GM12878 (cell line): ENCODE data around the gene MID1. TPM values are rescaled to one million over a fixed set of nuclear protein-coding genes. Genes with fewer than 3 reads are reported as not detected.

Source experiments
- ATAC-seq: fragments of 200-7000 bp; cut with Tn5 transposase; 3 replicates; pipeline ENCODE4 v1.9.1; 2020; ENCODE audit warnings: mild to moderate bottlenecking, moderate library complexity
- BruUV-seq: library from RNA; stranded (reverse); fragments of 400-500 nt; replicated peaks from 2 replicates; lab custom pipeline; 2021; lab: Mats Ljungman, UMichigan
- CTCF ChIA-PET: fragments of 300-600 bp; sonication (Branson Sonifier 250); formaldehyde crosslinking; extraction: SDS; loops from one replicate; lab custom pipeline; 2021; ENCODE audit warnings: inconsistent platforms; lab: Yijun Ruan, JAX
- POLR2A ChIA-PET: fragments of 350-600 bp; formaldehyde crosslinking; extraction: SDS; loops from one replicate; lab custom pipeline; 2021; ENCODE audit warnings: inconsistent platforms; lab: Charles Lee
- RAD21 ChIA-PET: fragments of 300-600 bp; sonication (Branson Sonifier 250); formaldehyde crosslinking; loops from one replicate; lab custom pipeline; 2023; ENCODE audit warnings: antibody characterized with exemption; ENCODE audit not compliant: unreplicated experiment; lab: Charles Lee
- SMC1A ChIA-PET: fragments of 300-600 bp; sonication (Branson Sonifier 250); formaldehyde crosslinking; loops from one replicate; lab custom pipeline; 2023; ENCODE audit not compliant: unreplicated experiment, uncharacterized antibody; lab: Charles Lee
- DNase-seq: peaks from one replicate; pipeline ENCODE4 v3.0.0-alpha.2; 2011; ENCODE audit warnings: low read depth, low spot score
- FAIRE-seq: peaks from 3 replicates; lab custom pipeline; 2011; peaks lifted over from hg19 to GRCh38; lab: Jason Lieb, UNC
- H2AFZ ChIP-seq: 2 replicates; pipeline ENCODE4 v1.6.0; 2011; ENCODE audit warnings: low read depth, low read length, control low read depth; ENCODE audit not compliant: control insufficient read depth
- H3K27ac ChIP-seq: 2 replicates; pipeline ENCODE4 v1.5.1; 2011; ENCODE audit warnings: control low read depth; ENCODE audit not compliant: control insufficient read depth, insufficient read depth
- H3K27me3 ChIP-seq, 2 experiments: replicated peaks in 1 of 2; 2 replicates each; pipeline versions ENCODE4 v1.6.0 to v1.6.1; 2011; ENCODE audit warnings: low read length in 1 of 2; ENCODE audit not compliant: control insufficient read depth in 2 of 2, insufficient read depth in 2 of 2
- H3K36me3 ChIP-seq, 2 experiments: 2 replicates each; pipeline ENCODE4 v1.5.1; 2011; ENCODE audit warnings: low read length in 1 of 2; ENCODE audit not compliant: control insufficient read depth in 2 of 2, insufficient read depth in 2 of 2
- H3K4me1 ChIP-seq: 2 replicates; pipeline ENCODE4 v1.6.1; 2011; ENCODE audit warnings: mild to moderate bottlenecking, low read length, moderate library complexity, mixed read lengths; ENCODE audit not compliant: control insufficient read depth, insufficient read depth
- H3K4me2 ChIP-seq: 2 replicates; pipeline ENCODE4 v1.6.0; 2011; ENCODE audit warnings: control low read depth; ENCODE audit not compliant: control insufficient read depth, insufficient read depth
- H3K4me3 ChIP-seq: fragments of 200-600 bp; sonication (generic); 2 replicates; pipeline ENCODE4 v1.5.1; 2016
- H3K79me2 ChIP-seq: 2 replicates; pipeline ENCODE4 v1.6.0; 2011; ENCODE audit warnings: low read length; ENCODE audit not compliant: control insufficient read depth, insufficient read depth
- H3K9ac ChIP-seq: 2 replicates; pipeline ENCODE4 v1.8.0; 2011; ENCODE audit warnings: low read length, control low read depth, mixed read lengths; ENCODE audit not compliant: control insufficient read depth, insufficient read depth
- H3K9me3 ChIP-seq: replicated peaks from 3 replicates; pipeline ENCODE4 v1.5.1; 2011; ENCODE audit warnings: mild to moderate bottlenecking, low read length; ENCODE audit not compliant: control insufficient read depth, insufficient read depth
- H4K20me1 ChIP-seq: 2 replicates; pipeline ENCODE4 v1.6.0; 2011; ENCODE audit not compliant: control insufficient read depth, insufficient read depth
- HDAC2 ChIP-seq: fragments of 200-600 bp; sonication (generic); IDR thresholded peaks from 2 replicates; pipeline ENCODE4 v1.6.1; 2017
- IRF4 ChIP-seq: IDR thresholded peaks from 2 replicates; pipeline ENCODE4 v1.6.1; 2011; ENCODE audit warnings: low read depth, low read length
- MEF2A ChIP-seq: IDR thresholded peaks from 2 replicates; pipeline ENCODE4 v1.6.1; 2011; ENCODE audit warnings: low read depth, mild to moderate bottlenecking, low read length, moderate library complexity; ENCODE audit not compliant: insufficient read depth
- MYB ChIP-seq: fragments of 150-350 bp; IDR thresholded peaks from 2 replicates; pipeline ENCODE4 v1.6.1; 2014; ENCODE audit warnings: mild to moderate bottlenecking, low read depth, low read length, borderline replicate concordance
- YY1 ChIP-seq: IDR thresholded peaks from 2 replicates; pipeline ENCODE4 v1.6.1; 2011; ENCODE audit warnings: low read depth, mild to moderate bottlenecking, low read length
- WGBS: methylation state at CpG from one replicate; pipeline ENCODE4 v1.1.6; 2016; ENCODE audit warnings: low lambda C conversion rate; ENCODE audit not compliant: insufficient replicate concordance, insufficient coverage; ENCODE audit errors: missing lambda C conversion rate; 5-methylcytosine and 5-hydroxymethylcytosine counted together
- in situ Hi-C: fragments of 300-500 bp; cut with MboI; formaldehyde crosslinking; loops from 9 replicates; pipeline ENCODE4 v1.14.3; 2018; ENCODE audit warnings: mixed read lengths
- intact Hi-C: fragments of 100-400 bp; cut with micrococcal nuclease; formaldehyde crosslinking; loops from one replicate; pipeline ENCODE4 v1.14.2; 2022; ENCODE audit not compliant: unreplicated experiment
- polyA plus RNA-seq, 11 experiments: library from polyadenylated mRNA; depleted of rRNA in 4 of 11; unstranded in 6 of 11; stranded (reverse) in 5 of 11; fragments of >200 nt; fragmentation: Nextera tagmentation in 4 of 11; fragmentation: Illumina TruSeq in 1 of 11; extraction: Ambion mirVana in 4 of 11; extraction: Trizol in 1 of 11; gene quantifications; 1 replicate in 1 of 11; 2 replicates in 10 of 11; pipeline versions ENCODE4 v1.2.1 to v1.2.3, GENCODE V29; 2011 to 2016; ENCODE audit warnings: inconsistent platforms in 2 of 11, missing spikeins in 2 of 11, low read depth in 1 of 11
- total RNA-seq, 4 experiments: library from RNA; depleted of rRNA in 3 of 4; stranded (reverse); fragments of >200 nt in 3 of 4; fragmentation: Illumina TruSeq in 1 of 4; extraction: Trizol in 1 of 4; gene quantifications; 2 replicates each; pipeline versions ENCODE4 v1.2.1 to v1.2.3, GENCODE V29; 2013 to 2021
- TF ChIP-seq, protein P1 (sequence below): fragments of 450-650 bp; formaldehyde crosslinking; IDR thresholded peaks from 2 replicates; pipeline ENCODE4 v1.4.0; 2022; ENCODE audit warnings: mild to moderate bottlenecking, moderate library complexity
- TF ChIP-seq, protein P2 (sequence below): fragments of 450-650 bp; IDR thresholded peaks from 2 replicates; pipeline ENCODE4 v1.6.1; 2017; ENCODE audit warnings: mild to moderate bottlenecking, low read depth, inconsistent platforms; ENCODE audit not compliant: poor library complexity, severe bottlenecking
- TF ChIP-seq, protein P3 (sequence below), 3 experiments: IDR thresholded peaks in 2 of 3; conservative IDR thresholded peaks in 1 of 3; 2 replicates each; pipeline ENCODE4 v1.5.1; 2011; ENCODE audit warnings: low read depth in 3 of 3, low read length in 3 of 3, mild to moderate bottlenecking in 3 of 3, control low read depth in 2 of 3, moderate library complexity in 2 of 3, inconsistent platforms in 1 of 3, mixed read lengths in 1 of 3; ENCODE audit not compliant: control insufficient read depth in 2 of 3, insufficient read depth in 1 of 3; ENCODE audit errors: extremely low read depth in 1 of 3

The MID1 gene
- total and polyA plus RNA-seq, 10 of the 15 experiments (the other 5 are each of a cell fraction or from before 2014, with no cell fraction given) = 0.04 to 0.51 (median 0.14) TPM; not detected in 1

DNA sequence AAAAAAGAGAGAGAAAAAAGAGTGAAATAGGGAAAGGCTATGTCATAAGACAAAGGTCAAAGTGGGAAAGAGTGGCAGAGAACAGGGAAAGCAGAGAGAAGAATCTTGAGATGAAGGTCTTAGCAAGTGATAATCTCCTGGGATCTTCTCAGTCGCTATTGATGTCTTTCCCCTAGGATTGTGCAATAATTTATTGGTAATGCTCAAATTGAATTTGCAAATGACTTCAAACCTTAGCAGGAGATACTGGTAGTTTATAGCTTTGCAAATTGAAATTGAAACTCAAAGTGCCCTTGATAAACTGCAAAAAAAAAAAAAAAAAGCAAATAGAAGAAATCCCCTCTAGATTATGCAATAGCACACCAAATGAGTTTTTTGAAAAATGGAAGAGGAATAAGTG lies 45.7 kb upstream of the MID1 start (continued):
- no peak for TF ChIP-seq IRF4
- TF ChIP-seq, all 136 proteins: peak for 0

DNA sequence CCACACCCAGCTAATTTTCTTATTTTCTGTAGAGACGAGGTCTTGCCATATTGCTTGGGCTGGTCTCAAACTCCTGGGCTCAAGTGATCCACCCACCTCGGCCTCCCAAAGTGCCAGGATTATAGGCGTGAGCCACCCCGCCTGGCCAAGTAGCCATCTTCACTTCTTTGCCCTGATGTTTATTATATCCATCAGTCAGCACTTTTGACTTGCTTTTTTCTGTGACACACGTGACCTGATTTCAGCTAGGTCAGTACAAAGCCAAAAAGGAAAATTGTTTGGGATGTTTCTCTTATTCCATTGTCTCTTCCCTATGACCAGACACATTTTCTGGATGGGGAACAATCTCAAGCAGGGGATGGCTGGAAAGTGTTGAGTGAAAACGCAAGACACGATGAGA lies 45.3 kb upstream of the MID1 start:
- ChIA-PET POLR2A (no interaction called here), RAD21 (no interaction called here), CTCF (interaction anchor here (1.2 kb wide), 1 partner anchor 10 kb away, joined by 4 read pairs; no protein-coding TSS in a partner anchor), SMC1A (interaction anchor here (0.5 kb wide), 1 partner anchor 442 kb away, joined by 5 read pairs; no protein-coding TSS in a partner anchor)
- Histone ChIP-seq H3K4me3 (no peak overlapping the region), H3K27ac (no peak overlapping the region), H3K79me2 (no peaks in the 10 kb centered on the region), H2AFZ (no peak overlapping the region), H3K27me3 (no peaks in the 10 kb centered on the region), H3K9ac (no peak overlapping the region), H3K4me2 (no peak overlapping the region), H3K4me1 (no peaks in the 10 kb centered on the region), H3K36me3 (no peaks in the 10 kb centered on the region), H3K9me3 (no peaks in the 10 kb centered on the region), H4K20me1 (no peaks in the 10 kb centered on the region)
- FAIRE-seq (no peak), DNase-seq (no peak), ATAC-seq (no peak)
- intact Hi-C loops (no loop called here), in situ Hi-C loops (no loop called here)
- BruUV-seq = no TSS peak
- WGBS = 48% methylated on average over 7 of the region's 7 CpGs
- TF ChIP-seq YY1 = no peak
- TF ChIP-seq IRF4 = no peak
- TF ChIP-seq MYB = no peak
- TF ChIP-seq, protein P1, sequence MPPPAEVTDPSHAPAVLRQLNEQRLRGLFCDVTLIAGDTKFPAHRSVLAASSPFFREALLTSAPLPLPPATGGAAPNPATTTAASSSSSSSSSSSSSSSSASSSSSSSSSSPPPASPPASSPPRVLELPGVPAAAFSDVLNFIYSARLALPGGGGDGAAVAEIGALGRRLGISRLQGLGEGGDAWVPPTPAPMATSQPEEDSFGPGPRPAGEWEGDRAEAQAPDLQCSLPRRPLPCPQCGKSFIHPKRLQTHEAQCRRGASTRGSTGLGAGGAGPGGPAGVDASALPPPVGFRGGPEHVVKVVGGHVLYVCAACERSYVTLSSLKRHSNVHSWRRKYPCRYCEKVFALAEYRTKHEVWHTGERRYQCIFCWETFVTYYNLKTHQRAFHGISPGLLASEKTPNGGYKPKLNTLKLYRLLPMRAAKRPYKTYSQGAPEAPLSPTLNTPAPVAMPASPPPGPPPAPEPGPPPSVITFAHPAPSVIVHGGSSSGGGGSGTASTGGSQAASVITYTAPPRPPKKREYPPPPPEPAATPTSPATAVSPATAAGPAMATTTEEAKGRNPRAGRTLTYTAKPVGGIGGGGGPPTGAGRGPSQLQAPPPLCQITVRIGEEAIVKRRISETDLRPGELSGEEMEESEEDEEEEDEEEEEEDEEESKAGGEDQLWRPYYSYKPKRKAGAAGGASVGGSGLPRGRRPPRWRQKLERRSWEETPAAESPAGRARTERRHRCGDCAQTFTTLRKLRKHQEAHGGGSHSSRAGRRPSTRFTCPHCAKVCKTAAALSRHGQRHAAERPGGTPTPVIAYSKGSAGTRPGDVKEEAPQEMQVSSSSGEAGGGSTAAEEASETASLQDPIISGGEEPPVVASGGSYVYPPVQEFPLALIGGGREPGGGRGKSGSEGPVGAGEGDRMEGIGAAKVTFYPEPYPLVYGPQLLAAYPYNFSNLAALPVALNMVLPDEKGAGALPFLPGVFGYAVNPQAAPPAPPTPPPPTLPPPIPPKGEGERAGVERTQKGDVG (CRISPR knock-in tag) = no peak
- no peak for TF ChIP-seq MEF2A
- TF ChIP-seq HDAC2 = no peak
- TF ChIP-seq, protein P2, sequence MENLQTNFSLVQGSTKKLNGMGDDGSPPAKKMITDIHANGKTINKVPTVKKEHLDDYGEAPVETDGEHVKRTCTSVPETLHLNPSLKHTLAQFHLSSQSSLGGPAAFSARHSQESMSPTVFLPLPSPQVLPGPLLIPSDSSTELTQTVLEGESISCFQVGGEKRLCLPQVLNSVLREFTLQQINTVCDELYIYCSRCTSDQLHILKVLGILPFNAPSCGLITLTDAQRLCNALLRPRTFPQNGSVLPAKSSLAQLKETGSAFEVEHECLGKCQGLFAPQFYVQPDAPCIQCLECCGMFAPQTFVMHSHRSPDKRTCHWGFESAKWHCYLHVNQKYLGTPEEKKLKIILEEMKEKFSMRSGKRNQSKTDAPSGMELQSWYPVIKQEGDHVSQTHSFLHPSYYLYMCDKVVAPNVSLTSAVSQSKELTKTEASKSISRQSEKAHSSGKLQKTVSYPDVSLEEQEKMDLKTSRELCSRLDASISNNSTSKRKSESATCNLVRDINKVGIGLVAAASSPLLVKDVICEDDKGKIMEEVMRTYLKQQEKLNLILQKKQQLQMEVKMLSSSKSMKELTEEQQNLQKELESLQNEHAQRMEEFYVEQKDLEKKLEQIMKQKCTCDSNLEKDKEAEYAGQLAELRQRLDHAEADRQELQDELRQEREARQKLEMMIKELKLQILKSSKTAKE = no peak
- TF ChIP-seq, protein P3, sequence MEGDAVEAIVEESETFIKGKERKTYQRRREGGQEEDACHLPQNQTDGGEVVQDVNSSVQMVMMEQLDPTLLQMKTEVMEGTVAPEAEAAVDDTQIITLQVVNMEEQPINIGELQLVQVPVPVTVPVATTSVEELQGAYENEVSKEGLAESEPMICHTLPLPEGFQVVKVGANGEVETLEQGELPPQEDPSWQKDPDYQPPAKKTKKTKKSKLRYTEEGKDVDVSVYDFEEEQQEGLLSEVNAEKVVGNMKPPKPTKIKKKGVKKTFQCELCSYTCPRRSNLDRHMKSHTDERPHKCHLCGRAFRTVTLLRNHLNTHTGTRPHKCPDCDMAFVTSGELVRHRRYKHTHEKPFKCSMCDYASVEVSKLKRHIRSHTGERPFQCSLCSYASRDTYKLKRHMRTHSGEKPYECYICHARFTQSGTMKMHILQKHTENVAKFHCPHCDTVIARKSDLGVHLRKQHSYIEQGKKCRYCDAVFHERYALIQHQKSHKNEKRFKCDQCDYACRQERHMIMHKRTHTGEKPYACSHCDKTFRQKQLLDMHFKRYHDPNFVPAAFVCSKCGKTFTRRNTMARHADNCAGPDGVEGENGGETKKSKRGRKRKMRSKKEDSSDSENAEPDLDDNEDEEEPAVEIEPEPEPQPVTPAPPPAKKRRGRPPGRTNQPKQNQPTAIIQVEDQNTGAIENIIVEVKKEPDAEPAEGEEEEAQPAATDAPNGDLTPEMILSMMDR (IDR thresholded peaks at IDR 0.05 in 2 of 3, conservative IDR thresholded peaks at IDR 0.05 in 1 of 3; ENCODE audit: control insufficient read depth in 2 of 3, extremely low read depth in 1 of 3, insufficient read depth in 1 of 3, low read depth in 3 of 3, low read length in 3 of 3) = no peak
